ENCODE results near the gene PRKG1.

Gene PRKG1

GRCh38 chr10:52011118-52011517 lies 936.8 kb downstream of the PRKG1 start:
- H3K4me3 ChIP-seq (replicated peaks; ENCODE audit: insufficient read depth, low read length): no peak overlapping the region
- DNase-seq (ENCODE audit: low read depth in 1 of 2, low spot score in 1 of 2): no peak
- no peak overlapping the region for H3K27ac ChIP-seq (replicated peaks)
- no peaks in the 10 kb centered on the region for H3K27me3 ChIP-seq (ENCODE audit: insufficient read depth, poor library complexity, severe bottlenecking)
- TF ChIP-seq SPI1 (IDR thresholded peaks at IDR 0.05; ENCODE audit: borderline replicate concordance, low read depth) (no peak), CTCF (IDR thresholded peaks at IDR 0.05; ENCODE audit: insufficient read depth, low read length) (no peak), REST (IDR thresholded peaks at IDR 0.05; ENCODE audit: insufficient replicate concordance, low read depth) (no peak), POLR2AphosphoS5 (IDR thresholded peaks at IDR 0.05; ENCODE audit: low read depth) (no peak), GABPA (IDR thresholded peaks at IDR 0.05; ENCODE audit: low read depth) (no peak)

GRCh38 chr10:52019077-52019555 lies 944.8 kb downstream of the PRKG1 start:
- TF ChIP-seq REST (IDR thresholded peaks at IDR 0.05; ENCODE audit: insufficient replicate concordance, low read depth) (no peak), SPI1 (IDR thresholded peaks at IDR 0.05; ENCODE audit: borderline replicate concordance, low read depth) (no peak), GABPA (IDR thresholded peaks at IDR 0.05; ENCODE audit: low read depth) (no peak), POLR2AphosphoS5 (IDR thresholded peaks at IDR 0.05; ENCODE audit: low read depth) (no peak), CTCF (IDR thresholded peaks at IDR 0.05; ENCODE audit: insufficient read depth, low read length) (no peak)
- no peaks in the 10 kb centered on the region for H3K27me3 ChIP-seq (ENCODE audit: insufficient read depth, poor library complexity, severe bottlenecking)
- no peak overlapping the region for H3K27ac ChIP-seq (replicated peaks)
- no peak overlapping the region for H3K4me3 ChIP-seq (replicated peaks; ENCODE audit: insufficient read depth, low read length)
- no peak for DNase-seq (ENCODE audit: low read depth in 1 of 2, low spot score in 1 of 2)

GRCh38 chr10:52019656-52020055 lies 945.4 kb downstream of the PRKG1 start:
- Histone ChIP-seq H3K4me3 (replicated peaks; ENCODE audit: insufficient read depth, low read length) (no peak overlapping the region), H3K27me3 (ENCODE audit: insufficient read depth, poor library complexity, severe bottlenecking) (no peaks in the 10 kb centered on the region), H3K27ac (replicated peaks) (no peak overlapping the region)
- DNase-seq (ENCODE audit: low read depth in 1 of 2, low spot score in 1 of 2): no peak
- TF ChIP-seq SPI1 (IDR thresholded peaks at IDR 0.05; ENCODE audit: borderline replicate concordance, low read depth) (no peak), REST (IDR thresholded peaks at IDR 0.05; ENCODE audit: insufficient replicate concordance, low read depth) (no peak), POLR2AphosphoS5 (IDR thresholded peaks at IDR 0.05; ENCODE audit: low read depth) (no peak), CTCF (IDR thresholded peaks at IDR 0.05; ENCODE audit: insufficient read depth, low read length) (no peak), GABPA (IDR thresholded peaks at IDR 0.05; ENCODE audit: low read depth) (no peak)

Measured in HL-60 (cell line).